ENCODE results near the gene KCNIP4.

KCNIP4 gene

DNA sequence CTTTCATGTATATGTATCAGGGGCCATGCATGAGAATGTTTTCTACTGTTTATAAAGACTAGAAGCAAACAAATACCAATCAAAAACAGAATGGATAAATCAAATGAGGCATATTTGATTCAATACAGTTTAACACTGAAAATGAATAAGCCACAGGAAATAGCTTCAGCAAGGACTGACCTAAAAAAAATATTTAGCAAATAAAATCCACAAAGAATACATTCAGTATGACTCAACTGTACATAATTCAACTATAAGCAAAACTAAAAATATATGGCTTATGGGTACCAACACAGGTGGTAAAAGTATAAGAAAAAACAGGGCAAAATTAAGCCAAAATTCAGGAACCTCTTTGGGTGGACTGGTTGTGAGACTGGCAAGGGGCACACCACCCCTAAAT lies 112.9 kb downstream of the KCNIP4 start:
- no peak for DNase-seq

DNA sequence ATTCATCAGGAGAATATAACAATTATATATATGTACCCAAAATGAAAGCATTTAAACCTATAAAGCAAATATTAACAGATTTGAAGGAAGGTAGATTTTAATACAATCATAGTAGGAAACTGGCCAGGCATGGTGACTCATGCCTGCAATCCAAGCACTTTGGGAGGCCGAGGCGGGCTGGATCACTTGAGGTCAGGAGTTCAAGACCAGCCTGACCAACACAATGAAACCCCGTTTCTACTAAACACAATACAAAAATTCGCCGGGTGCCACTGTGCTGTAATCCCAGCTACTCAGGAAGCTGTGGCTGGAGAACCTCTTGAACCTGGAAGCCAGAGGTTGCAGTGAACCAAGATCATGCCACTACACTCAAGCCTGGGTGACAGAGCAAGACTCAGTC lies 118.3 kb downstream of the KCNIP4 start:
- no peak for DNase-seq

DNA sequence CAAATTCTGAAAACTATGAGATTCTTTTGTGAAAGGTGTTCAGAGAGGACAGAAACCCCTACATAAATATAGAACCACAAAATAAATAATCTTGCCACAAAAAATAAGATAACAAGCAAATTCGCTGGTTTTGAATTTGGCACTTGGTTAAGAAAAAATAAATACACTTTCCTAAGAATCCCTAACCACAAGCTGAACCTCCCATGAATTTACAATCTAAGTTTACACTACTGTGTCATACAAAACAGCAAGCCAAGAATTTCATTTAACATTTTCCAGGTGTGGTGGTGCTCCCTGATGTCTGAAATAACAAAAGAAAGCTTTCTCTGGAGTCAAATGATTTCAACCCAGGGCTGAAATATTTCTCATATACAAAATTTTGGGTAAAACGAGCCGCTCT lies 121.0 kb downstream of the KCNIP4 start:
- DNase-seq, result no peak

DNA sequence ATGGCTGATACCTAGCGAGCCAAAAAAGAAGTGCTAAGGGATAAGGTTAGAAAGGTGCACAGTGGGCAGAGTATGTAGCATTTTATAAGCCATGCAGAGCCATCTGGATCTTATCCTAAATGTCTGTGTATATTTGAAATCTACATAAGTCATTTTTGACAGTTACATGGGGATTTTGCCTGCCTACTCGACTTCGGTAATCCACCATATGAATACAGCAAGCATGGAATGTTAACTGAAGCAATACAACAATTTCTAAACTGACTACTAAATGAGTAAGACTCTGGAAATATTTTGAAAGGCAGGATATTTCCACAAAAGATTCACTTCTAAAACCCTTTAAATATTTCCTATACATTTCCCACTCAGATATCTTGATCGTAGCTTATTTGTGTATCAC lies 122.5 kb downstream of the KCNIP4 start:
- DNase-seq, result no peak

DNA sequence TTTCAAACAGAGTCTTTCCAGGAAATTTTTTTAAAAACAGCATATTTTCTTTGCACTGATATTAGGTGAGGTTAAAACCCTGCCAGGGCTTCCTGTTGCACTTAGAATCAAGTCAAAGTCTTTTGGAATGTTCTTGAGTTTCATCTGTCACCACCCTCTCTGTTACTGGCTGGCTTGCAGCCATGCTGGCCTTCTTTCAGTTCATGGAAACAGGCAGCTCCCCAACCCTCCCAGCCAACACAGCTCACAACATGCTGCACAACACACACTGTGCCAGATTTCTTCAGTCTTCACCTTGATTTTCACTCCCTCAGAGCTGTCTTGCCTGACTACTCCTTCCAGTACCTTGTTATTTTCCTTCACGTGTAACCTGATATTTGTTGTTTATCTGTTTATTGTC lies 129.5 kb downstream of the KCNIP4 start:
- DNase-seq, result no peak

DNA sequence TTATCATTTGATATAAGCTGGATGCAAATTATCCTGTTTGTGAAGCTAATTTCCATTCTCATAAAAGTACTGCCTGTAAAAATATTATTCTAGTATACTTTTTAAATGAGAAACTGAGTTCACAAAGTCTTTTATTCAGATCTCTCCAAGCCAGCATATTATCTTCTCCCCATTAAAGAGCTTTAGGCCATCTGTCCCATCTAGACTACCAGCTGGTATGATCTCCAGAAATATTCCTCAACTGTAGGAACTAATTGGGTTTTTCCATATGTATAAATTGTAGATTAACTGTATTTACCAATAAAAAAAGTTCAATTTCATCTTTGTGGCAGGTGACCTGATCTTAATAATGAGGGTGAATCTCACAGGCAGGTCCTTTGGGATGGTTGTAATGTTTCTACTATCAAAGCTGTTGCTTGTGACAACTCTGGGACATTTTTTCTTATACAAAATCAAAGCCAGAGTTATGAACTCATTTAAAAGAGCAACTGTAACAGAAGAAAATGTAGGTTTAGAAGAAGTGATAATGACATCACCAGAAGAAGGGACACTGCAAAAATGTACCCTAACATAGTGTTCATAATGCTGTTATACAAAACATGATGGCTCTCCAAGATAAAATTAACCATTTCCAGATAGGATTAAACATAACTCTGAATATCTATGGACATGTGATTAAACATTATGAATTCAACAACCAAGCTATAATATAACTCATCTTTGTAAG lies 132.8 kb downstream of the KCNIP4 start:
- DNase-seq, result no peak

DNA sequence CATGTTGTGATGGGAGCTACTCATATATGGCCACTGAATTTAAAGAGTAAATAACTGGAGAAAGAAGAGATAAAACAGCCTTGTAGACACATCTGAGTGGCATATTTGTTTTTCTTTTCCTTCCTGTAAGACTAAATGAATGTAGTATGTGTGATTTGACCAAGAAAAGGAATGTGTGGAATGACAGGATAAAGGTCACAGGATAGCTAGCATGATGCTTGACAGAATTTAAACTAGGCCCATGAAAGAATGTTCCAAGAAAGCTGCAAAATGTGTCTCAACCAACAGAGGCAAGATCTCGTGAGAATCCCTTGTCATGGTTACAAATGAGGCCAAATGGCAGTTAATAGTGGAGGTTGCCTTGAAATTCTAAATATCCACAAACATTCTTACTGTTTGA lies 137.0 kb downstream of the KCNIP4 start:
- no peak for DNase-seq

DNA sequence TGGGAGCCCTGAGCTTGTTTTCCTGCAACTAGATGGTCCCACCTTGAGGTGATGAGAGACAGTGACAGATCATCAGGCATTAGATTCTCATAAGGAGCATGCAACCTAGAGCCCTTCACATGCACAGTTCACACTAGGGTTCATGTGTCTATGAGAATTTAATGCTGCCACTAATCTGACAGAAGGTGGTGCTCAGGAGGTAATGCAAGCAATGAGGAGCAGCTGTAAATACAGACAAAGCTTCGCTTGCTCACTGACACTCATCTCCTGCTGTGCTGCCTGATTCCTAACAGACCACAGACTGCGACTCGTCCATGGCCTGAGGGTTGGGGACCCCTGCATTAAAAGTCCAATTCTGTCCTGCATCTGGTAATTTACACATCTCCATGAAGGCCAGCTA lies 141.6 kb downstream of the KCNIP4 start:
- DNase-seq, result no peak

DNA sequence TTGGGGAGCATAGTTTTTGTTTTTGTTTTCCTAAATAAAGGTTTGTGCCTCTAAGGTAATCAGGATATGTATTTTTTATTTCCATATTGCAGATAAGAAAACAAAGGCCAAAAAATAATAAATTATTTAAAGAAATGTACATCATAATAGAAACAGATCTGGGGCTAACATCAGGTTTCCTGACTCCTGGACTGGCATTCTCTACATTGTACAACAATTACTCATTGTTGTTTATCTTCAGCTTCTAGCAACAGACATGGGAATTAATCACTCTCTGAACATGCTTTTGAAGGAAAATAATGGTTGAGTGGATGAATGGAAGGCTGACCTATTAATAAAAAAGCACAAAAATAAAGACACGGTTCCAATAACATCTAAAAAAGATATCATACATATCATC lies 146.2 kb downstream of the KCNIP4 start:
- no peak for DNase-seq

DNA sequence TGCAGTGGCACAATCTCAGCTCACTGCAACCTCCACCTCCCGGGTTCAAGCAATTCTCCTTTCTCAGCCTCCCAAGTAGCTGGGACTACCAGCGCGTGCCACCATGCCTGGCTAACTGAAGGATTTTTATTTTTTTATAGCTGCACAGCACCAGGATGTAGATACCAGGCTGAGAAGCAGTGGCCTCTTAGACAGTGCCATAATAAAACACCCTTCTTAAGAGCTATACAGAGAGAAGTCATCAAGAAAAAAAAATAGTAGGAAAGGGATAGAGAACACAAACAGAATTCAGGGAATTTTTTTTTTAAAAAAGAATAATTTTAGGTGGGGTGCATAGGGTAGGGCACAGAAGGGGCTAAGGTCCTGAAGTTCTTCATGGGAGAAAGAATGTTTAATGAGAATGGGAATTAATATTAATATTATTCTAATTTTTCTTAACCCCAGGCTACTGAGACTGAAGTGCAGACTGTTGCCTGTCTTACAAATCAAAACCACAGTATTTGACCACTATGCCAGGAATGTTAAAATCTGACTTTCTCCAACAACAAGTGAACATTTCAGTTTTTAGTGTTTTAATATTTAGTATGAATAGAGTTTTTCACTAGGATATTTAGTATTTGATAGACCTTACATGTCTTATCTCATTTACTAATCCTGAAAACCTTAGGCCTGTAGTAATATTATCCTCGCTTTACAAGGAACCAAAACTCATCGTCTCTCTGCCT lies 146.7 kb downstream of the KCNIP4 start:
- no peak for DNase-seq

DNA sequence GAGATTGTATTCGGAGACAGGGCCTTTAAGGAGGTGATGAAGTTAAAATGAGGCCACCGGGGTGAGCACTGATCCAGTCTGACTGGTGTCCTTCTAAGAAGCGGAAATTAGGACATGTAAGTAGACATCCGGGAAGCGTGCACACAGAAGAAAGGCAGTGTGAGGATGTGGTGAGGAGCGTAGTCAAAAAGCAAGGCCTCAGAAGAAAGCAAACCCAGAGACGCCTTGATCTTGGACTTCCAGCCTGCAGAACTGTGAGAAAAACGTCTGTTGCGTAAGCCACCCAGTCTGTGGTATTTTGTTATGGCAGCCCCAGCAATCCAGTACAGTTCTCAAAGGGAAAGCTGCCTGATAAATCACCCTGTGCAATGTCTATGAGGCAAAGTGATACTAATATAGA lies 153.5 kb downstream of the KCNIP4 start:
- DNase-seq, result no peak

DNA sequence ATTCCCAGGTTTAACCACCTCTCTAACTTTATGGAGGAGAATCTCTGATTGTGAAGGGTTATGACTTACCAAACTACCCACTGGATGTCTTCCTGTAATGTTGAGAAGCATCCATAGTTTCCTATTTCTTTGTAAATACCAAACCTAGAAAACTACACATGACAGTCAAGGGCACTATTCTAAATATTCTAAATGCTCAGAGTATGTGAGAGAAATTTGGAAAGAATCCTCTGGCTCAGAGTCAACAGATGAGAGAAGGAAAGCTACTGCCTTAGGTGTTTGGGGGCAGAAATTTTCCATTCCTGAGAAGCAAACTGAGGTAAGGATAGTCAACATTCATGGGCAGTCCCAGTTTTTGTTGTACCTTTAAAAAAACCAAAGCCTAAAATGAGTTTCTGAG lies 155.8 kb downstream of the KCNIP4 start:
- DNase-seq, result no peak

DNA sequence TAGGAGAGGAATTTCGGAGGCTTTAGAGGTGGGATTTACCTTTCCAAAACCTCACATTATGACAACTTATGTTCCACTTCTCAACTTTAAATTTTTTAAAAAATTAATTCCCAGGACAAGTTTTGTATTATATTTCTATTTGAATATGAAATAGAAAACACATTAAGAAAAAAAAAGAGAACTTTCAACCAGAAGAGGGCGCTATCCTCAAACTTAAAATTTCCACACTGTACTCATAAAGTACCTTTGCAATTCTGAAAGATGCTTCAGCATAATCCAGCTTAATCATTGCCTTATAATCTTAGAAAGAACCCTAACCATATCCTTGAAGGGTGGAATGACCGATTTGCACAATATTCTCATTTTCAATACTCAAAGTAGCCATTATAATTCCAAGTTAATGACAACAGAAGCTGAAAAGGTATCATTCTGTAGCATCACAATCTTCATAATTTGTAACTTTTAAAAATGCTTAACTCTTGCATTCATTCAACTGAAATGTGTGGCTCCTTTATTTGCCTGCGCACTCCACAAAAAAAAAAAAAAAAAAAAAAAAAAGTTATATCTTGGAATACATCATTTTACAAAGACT lies 158.0 kb downstream of the KCNIP4 start:
- DNase-seq, result no peak

DNA sequence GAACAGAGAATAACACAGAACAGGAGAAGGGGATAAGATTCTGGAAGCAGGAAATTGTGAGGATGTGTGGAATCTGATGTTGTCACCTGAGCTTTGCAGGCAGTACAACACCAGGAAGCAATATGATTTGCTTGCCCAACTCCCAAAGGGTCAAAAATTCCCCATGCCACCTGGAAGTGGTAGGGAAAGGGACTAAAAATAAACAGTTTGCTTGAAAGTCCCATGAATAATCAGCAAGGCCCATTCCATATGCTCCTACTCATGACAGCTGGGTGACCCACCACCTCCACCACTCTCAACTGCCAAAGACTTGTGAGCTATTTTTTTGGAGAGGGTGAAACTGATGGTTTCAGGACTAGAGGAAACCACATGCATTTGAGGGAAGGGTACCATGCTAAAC lies 168.4 kb downstream of the KCNIP4 start:
- DNase-seq, result no peak

DNA sequence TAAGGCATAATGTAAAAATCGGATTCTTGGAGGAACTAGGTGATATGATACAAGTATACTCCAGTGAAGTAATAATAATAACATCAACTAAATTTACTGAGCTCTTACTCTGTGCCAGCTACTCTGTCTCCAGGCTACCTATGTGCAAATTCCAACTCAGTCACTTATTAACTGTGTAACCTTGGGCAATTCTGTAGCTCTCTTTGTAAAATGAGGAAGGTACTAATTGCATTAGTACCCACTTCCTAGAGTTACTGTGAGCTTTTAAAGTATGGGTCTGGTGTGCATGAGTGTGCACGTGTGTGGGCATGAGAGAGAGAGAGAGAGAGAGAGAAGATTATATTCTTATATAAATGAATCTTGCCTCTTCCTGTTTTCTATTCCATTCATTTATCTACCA lies 169.9 kb downstream of the KCNIP4 start:
- DNase-seq, result no peak

DNA sequence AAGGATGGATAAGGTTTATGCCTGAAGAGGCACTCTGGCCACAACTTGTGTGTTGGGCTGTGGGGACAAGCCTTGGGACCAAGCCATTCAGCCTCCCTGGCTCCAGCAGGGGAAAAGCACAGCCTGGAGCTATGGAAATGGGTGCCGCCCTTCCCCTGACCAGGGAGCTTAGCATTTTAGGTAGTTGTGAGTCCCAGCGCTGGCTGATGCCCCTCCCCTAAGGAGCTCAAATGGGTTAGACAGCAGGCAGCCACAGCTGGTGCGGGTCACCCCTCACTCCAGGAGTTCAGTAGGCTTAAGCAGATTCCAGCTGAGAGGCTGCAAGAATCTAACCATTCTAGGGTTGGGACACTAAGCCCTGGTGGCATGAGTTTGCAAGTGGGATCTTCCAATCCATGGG lies 172.9 kb downstream of the KCNIP4 start:
- DNase-seq, result no peak

DNA sequence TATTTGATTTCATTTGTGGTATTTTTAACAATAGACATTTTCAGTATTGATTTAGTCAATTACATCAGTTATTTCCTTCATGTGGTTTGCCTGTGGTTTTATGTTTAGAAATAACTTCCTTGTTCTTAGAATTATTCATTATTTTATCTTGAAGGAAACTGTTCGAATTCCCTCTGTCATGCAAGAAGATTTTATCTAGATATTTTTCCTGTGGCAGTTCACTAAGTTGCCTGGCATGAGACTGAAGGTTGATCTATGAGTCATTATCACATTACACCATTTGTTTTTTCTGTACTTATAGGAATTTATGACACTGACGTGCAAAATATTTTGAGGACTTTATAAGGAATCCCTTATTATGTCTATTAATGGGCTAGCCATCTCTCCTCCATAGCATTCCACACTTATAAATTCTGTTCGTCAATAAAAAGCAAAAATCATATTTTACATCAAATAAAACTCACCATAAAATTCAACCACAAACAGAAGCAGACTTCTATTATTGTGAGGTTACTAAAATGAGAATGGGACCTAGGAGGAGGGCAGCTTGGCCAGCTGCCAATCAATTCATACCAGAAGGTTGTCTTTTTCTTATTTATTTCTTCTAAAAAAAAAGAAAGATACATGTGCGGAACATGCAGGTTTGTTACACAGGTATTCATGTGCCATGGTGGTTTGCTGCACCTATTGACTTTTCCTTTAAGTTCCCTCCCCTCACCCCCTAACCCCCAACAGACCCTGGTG lies 179.0 kb downstream of the KCNIP4 start:
- DNase-seq, result no peak

DNA sequence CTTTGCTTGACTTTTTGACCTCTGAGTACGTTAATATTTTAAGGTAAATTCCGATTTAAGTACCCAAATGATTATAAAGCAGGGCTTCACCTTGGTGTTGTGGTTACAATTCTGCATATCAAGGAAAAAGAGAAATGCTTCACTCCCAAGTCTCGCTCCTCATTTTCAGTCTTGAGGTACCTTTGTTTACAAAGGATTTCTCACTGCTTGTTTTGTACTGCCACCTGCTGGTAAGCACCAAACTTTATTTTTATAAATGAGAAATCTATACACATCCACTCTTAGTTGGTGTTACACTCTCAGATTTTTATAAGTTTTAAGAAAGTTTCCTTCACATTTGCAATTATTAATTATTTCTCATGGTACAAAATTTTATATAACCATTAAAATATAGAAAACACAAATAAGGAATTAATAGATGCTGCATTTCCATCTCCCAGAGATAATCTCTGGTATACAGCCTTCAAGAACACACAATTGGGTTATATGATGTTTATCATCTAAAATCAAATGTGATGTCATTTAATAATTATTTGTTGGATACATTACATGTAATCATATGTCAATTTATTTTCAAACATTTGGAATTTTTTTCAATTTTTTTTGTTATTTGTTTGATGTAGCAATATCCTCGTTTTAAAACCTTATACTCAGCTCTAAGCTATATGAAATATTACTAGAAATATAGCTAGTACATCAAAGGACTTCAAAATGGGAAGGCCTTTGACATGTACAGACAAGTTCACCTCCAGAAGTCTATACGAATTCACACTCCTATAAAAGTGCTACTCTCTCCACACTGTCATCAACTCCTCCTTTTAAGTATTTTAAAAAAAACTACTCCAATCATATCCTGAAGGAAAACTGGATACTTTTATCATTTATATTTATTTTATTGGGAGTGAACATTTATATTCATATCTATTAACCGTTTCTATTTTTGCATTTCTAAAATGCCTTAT lies 179.9 kb downstream of the KCNIP4 start:
- DNase-seq, result no peak

DNA sequence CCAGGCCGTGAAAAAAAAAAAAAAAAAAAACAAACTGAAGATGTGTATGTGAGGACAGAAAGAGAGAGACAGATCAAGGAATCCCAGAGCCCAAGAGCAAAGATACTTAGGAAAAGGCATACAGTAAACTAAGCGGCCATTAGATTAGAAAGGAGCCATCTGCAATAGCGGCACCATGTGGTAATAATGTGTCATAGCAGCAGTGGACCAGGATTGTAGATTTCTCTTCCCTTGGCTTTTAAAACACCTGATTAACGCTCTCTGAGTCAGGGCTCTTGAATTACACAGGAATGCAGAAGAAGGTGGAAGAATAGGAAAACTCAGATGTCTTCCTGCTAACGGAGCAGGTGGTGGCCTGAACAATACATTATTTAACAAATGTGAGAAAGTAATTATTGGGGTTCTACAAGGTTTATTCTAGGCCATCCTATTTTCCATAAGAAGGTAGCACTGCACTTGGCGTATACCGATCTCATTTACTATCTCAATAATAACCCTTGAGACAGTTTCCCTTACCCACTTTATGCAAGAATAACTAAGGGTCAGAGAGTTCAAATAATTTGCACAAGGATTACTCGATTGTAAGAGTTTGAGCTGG lies 182.7 kb downstream of the KCNIP4 start:
- no peak for DNase-seq

DNA sequence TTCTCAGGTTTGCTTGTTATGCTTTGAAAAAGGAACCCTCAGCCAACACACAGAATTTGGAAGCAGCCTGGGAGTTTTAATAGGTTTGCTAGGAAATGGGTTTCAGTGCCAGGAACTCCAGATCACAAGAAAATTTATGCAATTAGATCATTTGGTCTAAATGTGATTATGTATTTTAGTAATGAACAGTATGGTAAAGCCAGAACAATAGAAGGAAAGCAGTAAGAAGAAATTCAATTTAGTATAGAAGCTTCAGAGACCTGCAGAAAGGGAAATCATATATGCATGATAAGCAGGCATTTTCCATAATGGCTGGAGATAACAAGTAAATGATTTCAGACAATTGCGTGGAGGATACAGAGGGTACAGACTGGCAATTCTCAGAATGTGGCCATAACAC lies 184.7 kb downstream of the KCNIP4 start:
- DNase-seq, result no peak

DNA sequence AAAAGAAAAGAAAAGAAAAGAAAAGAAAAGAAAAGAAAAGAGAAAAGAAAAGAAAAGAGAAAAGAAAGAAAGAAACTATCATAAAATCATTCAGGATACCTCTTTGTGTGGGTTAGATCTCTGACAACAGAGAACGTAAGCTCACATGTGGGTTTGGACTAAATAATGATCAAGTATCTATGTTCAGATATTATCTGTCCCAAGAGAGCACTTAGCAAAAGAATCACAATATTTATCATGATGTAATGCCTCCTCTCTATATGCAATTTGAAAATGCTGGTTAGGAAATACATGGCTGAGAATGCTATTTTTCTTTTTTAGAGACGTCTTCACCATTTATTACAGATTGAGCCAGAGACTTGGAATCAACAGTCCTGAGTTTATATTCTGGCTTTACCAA lies 191.3 kb downstream of the KCNIP4 start:
- DNase-seq, result no peak
